ENCODE data around the gene GASK1A.
"Not testable (repeated sequence)": the region's sequence is repeated elsewhere in the genome, so short reads cannot be mapped to it uniquely, and the experiment has no call there.

The GASK1A gene

DNA sequence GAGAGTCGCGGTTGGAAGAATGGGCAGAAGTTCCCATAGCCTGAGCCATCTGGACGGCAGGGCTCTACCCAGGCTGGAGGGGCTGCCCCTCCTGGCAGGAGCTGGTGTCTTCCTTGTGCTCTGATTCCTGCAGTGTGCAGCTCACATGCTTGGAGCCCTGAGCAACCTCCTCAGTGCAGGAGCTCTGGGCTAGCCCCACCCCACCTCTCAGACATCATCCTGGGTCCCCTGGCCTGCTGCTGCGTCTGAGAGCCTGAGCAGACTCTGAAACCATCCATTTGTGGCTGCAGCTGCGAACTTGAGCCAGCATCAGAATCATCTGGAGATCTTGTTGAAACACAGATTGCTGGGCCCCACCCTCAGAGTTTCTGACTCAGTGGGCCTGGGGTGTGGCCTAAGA is 84.0 kb downstream of the GASK1A start:
- no peak for DNase-seq

DNA sequence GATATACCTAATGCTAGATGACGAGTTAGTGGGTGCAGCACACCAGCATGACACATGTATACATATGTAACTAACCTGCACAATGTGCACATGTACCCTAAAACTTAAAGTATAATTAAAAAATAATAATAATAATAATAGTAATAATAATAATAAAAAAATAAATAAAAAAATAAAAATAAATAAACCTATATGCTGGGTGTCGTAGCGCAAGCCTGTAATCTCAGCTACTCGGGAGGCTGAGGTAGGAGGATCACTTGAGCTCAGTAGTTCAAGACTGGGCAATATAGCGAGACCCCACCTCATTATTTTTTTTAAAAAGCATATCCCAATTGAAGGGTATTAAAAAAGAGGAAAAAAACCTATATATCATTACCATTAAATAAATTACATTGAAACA is 91.6 kb downstream of the GASK1A start:
- DNase-seq = not testable (repeated sequence)

DNA sequence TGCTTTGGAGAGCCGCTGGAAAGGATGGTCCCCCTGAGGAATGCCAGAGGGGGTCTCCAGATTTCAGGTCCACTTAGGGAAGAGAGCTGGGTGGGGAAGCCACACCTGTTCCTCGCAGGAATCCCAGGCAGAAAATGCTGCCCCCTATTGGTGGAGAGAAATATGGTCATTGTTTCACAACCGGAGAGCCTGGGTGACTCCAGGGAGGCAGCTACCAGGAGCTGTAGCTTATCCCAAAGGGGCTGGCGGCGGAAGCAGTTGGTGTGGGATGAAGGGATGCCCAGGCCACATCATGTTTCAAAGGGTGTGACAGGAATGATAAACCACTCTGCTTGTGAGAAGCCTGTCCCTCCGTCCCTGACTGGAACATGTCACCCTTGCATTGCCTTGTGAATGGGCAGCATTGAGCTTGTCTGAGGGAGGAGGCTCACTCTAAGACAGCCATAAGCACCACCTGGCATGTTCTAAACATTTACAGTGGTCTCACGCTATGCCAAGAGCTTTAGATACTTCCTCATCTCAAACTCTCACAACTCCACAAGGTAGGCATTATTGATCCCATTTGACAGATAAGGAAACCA is 92.3 kb downstream of the GASK1A start:
- DNase-seq = peak in 1 of 2 donors; percentile 47

DNA sequence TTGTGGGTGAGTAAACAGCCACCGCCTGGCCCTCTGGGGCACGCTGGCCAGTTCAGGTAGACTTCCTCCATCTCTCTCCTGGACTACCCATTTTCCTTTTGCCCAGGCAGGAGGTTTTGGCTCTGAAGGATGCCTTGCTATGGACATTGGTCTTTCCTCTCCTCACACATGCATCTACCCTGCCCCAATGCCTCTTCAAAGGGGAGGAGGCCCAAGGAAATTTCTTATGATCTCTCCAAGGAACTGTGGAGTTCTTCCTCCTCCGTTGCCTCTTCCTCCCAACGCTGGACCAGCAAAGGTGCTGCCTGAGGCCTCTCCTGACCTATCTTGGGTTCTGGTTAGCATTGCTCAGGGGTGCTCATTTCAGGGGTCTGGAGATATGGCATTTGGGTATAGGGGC is 93.2 kb downstream of the GASK1A start:
- DNase-seq = no peak

DNA sequence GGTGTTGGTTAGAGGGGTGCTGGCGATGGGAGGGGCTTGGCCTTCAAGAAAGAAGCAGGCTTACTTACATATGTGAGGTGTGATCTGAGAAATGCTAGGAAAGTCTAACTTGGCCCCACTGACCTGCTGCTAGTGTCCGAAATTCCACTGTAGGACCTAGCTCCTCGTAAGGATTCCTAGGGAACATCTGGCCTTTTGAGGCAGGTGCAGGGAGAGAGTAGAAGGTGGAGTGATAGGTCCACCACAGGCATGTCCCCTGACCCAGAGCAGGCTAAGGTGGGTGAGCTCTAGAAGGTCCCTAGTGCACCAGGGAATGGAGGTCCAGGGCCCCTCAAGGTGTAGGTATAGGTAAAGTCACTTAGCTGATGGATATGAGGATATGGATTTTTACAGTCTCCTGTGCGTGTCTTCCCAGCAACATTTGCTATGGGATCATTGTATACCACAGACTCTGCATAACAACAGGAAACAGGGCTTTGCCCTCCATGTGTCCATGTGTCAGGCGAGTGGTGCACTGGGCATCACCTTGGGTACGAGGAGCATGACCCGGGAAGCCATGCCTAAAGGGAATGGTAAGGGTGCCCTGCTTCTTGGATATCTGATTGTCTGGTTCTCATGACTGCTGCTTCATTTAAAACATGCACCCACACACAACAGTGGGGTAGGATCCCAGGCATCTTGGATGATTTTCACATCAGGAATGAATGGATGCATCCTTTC is 94.2 kb downstream of the GASK1A start:
- no peak for DNase-seq

DNA sequence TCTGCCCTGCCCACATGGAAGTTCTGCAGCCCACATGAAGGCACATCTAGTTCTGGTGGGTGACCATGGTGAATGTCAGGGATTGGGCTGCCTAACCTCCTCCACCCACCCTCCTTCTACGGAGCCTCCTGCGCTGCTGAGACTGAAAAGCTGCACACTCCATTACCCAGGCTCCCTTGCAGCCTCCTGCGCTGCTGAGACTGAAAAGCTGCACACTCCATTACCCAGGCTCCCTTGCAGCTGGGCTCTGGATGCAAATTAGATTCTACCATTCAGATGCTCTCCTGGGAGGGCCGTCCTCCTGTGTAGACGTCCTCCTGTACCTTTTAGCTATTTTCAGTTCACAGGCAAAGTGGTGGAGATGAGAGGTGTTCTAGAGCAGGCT is 94.7 kb downstream of the GASK1A start:
- DNase-seq = no peak

DNA sequence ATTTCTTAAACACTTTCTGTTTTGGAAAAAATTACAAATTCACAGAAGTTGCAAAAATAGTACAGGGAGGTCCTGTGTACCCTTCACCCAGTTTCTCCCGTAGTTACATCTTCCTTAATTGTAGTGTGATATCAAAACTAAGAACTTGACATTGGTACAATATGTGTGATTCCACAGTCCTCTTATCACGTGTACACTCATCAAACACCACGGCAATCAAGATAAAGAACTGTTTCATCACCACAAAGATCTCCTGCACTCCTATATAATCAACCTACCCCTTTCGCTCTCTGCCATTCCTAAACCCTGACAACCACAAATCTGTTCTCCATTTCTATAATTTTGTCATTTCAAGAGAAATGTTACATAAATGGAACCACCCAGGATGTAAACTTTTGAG is 95.4 kb downstream of the GASK1A start:
- DNase-seq = no peak

DNA sequence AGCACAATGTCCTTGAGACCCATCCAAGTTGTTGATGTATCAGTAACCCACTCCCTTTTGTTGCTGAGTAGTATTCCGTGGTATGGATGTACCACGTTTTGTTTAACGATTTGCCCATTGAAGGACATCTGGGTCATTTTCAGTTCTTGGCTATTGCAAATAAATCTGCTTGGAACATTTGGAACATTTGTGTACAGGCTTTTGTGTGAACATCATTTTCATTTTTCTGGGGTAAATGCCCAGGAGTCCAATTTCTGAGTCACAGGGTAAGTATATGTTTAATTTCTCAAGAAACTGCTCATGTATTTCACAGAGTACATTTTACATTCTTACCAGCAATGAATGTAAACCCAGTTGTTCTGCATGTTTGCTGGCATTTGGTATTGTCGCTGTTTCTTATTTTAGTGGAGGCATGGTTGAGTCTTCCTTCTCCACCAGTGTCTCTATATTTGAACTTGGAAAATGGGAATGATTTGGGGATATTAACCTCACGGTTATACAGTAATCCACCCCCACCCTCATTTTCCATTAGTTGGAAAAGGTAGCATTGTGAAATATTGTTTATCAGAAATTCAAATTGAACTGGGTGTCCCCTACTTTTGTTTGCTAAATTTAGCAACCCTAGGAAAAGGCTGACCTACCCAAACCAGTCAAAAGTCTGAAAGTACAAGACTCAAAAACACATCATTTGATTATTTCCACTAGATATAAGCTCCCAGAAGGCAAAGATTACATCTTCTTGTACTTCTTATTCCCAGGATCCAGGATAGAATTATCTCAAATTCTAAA is 96.0 kb downstream of the GASK1A start:
- DNase-seq = no peak

DNA sequence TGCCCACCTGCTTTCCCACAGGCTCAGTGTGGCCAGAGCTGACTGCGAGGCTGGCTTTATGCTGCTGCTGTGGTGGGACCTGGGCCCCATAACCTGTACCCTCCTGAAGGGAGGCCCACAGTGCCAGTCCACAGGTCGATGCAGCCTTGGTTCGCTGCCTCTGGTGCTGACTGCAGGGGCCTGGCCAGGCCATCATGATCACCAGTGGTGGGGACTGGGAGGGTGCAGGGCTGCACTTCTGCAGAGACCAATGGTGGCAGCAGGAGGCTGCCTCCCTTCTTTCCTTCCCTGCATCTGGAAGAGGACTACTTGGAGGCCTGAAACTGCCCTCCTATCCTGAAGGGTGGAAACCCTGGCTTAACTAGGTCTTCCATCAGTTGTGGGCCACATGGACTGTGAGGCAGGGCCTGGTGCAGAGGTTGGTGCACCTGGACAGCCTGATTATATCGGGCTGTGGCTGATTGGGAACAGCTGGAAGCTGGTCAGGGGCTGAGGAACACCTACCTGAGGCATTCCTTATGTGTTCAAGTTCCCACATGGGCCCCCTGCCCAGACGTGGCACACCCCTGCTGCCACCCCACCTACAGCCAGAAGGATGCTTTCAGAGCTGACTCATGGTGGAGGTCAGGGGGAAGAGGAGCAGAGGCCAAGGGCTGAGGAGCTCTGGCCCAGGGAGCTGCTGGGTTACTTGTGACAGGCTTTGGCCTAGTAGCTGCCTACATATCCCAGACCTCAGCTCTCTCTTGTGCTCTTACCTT is 97.0 kb downstream of the GASK1A start:
- DNase-seq = no peak

DNA sequence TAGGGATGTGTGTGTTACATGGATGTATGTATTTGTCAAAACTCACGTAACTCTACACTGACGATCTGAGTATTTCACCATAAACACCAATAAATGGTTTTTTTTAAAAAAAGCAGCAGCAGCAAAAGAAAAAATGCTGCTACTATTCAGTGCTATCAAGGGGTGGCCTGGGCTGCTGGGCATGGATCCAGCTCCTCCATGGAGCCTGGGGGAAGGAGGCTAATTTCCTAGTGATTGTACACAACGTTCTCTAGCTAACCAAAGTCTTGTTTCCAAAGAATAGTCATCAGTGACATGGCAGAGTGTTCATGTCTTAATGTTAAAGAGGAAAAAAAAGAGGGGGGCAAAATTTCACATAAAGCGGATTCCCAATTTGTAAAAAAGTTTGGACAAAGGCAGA is 97.7 kb downstream of the GASK1A start:
- DNase-seq = no peak

DNA sequence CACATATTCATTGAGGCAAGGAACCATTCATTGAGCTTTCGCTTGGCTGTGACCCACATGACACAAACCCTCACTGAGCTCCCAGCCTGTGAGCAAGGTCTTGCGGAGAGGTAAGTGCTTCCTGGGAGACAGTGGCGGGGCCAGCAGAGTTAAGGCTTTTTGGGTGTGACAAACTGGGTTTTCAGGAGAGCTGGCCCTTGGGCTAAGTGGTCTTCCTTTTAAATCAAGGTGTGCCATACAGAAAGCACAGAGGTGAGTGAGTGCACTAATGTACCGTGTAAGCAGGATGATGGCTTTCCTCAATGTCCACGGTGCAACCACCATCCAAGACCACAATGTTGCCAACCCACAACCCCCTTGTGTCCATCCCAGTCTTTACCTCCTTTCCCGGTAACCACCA is 98.2 kb downstream of the GASK1A start:
- no peak for DNase-seq

DNA sequence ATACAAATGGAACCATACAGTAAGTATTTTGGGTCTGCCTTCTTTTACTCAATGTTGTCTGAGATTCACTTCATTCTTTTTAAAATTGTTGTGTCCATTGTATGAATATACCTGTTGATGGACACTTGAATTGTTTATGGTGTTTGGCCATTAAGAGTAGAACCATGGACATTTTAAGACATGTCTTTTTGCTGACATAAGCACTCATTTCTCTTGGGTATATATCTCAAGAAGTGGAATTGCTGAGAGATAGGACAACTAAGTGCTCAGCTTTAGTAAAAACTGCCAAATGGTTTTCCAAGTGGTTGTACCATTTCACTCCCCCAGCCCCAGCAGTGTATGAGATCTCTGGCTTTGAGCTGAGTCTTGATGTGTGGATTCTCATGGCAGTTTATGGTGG is 98.6 kb downstream of the GASK1A start:
- DNase-seq = no peak

DNA sequence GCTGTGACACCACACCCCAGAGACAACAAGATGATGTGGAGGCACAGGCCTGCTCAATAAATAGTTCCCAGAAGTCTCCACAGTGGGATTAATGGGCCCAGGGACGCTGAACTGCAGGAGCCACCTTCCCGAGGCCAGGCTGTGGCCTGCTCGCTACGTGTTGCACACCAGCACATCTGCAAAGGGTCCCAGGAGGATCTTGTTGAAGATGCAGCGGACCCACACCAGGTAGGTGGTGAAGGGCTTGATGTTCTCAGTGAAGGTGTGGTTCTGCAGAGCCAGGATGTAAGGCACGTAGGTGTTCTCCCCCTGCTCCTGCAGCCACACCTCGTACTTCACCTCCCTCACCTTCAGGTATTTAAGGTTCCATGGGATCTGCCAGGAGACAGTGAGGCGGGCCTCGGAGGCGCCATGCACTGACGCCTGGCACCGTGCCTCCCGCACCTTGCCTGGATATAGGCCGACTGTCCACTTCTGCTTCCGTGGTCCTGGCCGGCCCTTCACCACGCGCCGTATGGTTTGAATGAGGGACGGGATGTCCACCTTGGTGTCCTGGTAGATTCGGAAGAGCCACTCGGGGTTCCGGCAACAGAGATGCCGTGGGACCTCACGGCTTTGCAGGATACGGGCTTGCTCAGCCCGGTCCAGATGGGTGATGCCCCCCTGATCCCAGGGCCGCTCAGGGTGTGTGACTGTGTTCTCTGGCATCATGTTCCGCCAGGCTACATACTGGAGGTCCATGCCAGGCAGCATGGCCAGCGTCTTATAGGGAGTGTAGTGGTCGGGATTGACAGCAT is 100.6 kb downstream of the GASK1A start:
- DNase-seq = no peak

DNA sequence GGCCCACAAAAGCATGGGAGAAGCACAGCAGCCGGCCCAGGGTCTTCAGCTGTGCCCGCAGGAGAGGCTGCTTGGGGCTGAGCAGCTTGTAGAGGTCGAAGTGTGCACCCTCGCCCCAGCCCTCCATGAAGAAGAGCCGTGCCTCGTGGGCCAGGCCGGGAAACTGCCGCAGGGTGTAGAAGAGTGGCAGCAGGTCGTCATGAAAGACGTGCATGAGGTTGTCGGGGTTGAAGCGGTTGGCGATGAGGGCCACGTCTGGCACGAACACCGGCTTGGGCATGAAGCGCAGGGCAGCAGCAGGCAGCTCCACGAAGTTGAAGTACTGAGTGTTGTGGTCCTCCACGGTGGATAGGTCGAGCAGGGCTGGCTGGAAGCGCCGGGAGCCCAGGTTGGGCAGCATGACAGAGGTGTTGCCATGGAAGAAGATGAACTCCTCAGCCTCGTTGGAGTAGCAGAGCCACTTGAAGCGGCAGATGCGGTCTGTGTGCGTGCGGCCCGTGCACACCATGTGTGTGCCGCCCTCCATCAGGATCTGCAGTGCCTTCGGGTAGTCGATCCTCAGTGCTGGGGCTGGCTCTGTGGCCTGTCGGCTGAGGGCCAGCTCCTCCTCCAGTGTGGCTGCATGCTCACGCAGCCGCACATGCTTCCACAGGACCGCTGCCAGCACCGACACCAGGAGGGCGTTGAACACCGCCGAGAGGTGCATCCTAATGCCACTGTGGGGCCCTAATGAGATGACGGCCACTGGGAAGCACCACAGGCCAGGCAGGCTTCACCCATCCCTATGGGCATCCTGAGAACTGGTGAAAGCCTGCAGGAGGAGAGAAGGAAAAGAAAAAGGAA is 101.8 kb downstream of the GASK1A start:
- DNase-seq = no peak

DNA sequence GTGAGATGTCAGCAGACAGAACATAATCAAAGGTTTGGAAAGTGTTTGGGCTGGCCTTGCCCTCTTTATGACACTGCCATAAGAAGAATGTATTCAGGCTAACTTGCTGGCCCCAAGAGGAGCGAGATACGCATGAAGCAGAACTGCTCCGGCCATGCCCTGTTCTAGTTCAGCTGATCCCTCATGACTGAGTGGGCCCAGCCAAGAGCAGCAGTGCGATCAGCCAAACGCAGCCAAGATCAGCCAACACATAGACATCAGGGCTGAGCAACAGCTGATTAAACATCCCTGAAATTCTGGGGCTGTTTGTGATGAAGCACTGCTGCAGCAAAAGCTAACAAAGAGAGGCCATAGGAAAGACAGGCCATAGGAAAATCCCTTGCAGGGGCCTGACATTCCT is 102.7 kb downstream of the GASK1A start:
- DNase-seq = no peak

DNA sequence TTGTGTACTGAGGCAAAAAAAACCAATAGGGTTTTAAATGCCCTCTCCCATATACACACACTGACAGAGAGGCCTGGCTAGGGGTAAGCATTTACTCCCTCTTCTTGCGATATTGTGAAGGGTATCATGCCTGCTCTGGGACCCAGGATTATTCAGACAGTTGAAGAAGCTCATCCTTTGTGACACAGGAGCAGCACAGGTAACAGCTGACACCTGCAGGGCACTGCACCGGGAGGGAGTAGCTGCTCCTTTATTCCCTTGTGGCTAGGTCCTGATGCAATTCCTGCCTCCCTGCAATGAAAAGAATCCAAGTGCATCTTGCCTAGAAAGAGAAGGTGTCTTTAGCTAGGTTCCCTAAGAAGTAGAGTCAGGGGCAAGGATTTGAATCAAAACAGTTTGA is 103.3 kb downstream of the GASK1A start:
- DNase-seq = no peak

DNA sequence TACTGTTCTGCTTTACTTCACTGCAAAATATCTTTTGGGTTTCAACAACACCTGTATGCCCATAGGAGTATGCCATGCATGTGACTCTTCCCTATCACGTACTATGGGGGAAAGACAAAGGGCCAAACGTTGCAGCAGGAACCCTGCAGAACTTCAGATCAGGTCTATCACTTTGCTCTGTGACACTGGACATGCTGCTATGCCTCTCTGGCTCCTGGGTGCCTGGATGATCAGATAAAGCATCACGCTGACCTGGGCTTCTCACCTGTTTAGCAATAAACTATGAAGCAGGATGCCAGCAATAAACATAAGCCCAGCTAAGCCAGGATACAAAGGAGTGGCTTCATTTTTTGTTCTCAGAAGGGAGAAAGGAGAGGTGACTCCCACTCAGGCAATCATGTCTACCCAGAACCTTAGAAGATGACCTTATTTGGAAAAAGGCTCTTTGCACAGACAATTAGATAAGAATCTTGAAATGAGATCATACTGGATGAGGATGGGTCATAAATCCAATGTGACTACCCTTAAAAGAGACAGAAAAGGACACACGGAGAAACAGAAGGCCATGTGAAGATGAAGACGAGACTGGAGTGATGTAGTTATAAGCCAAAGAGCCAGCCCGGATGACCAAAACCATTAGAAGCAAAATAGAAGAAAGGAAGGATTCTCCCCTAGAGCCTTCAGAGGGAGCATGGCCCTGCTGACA is 107.5 kb downstream of the GASK1A start:
- no peak for DNase-seq

DNA sequence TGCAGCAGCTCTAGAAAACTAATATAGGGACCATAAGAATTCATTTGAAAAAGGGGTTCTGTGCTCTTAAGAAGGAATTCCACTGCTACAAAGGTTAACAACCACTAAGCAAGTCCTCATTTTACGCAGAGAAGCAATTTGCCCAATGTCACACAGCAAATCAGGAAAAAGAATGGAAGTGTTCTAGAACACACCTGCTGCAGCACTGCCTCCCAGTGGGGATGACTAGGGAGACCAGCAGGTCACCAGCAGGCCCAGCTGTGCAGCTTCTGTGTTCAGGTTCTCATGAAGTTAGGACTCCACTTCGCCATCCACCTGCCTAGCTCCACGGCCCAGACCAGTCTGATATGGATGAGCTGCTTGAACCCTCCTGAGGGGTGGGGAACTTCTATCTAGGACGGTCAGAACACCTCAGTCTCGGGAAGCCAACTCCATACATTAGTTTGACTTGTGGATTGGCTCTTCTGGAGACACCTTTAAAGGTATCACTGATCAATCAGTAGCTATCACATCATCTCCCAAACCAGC is 108.2 kb downstream of the GASK1A start:
- peak in 1 of 2 donors; percentile 6 for DNase-seq

DNA sequence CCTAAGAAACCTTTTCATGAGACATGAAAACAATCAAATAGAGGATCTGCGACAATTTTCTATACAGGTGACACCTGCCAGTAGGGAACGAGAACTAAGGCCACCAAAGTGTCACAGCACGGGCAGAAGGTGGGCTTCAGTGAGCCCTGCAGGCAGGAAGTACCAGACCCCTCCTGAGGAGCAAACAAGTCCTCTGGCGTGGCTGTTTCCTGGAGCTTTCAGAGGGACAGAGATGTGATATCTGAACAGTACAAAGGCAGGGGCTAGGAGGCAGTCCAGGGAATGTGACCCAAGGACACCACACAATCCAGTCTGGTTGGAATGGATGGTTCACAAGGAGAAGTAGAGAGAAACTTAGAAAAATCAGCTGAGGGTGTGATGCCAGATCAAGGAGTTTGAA is 110.0 kb downstream of the GASK1A start:
- no peak for DNase-seq

DNA sequence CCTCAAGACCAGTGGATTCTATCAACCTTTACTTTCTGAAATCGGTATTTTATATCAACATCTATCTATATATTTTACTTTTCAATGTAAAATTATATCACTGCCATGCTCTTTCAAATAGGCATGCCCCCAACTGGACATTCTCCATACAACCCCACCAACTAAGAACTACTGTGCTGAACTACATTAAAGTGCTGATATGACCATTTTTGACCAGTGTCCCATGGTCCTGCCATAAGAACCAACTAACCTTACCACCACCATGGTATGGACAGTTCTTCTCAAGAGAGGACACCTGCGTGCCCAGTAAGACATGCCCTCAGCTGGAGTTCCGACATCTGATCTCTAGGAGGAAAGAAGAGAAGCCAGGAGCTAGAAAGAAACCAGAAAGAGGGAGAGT is 111.1 kb downstream of the GASK1A start:
- no peak for DNase-seq

DNA sequence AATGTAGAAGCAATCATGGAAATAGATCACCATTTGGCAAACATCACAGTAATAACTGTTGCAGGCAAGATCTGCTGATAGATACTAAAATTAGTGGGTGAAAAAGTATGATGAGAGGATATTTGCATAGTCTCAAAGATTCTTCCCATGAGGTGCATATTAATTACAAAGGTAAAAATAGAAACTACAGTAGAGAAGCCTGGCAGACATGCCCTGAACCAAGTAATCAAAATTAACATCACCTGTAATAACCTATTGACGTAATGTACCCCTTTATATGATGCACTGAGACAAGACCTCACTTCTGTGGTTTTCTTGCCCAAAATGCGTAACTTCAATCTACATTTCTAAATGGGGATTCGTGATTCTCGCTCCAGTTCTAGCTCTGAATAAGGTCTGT is 112.4 kb downstream of the GASK1A start:
- DNase-seq = no peak
